Fibroblast of mammary gland (primary cell): ENCODE results near the gene MRPL34.

Experiments
- DNase-seq: peaks from one replicate; pipeline ENCODE4 v3.0.0-alpha.2; 2010; ENCODE audit warnings: low read depth
- H3K4me3 ChIP-seq: 2 replicates; pipeline ENCODE4 v1.5.1; 2011; ENCODE audit warnings: low read depth, mild to moderate bottlenecking, low read length, moderate library complexity; ENCODE audit not compliant: control insufficient read depth
- TF ChIP-seq, protein P1 (sequence below): conservative IDR thresholded peaks from 2 replicates; pipeline ENCODE4 v1.5.1; 2011; ENCODE audit warnings: low read depth, low read length, inconsistent platforms; ENCODE audit not compliant: control insufficient read depth, insufficient read depth

Gene MRPL34

DNA sequence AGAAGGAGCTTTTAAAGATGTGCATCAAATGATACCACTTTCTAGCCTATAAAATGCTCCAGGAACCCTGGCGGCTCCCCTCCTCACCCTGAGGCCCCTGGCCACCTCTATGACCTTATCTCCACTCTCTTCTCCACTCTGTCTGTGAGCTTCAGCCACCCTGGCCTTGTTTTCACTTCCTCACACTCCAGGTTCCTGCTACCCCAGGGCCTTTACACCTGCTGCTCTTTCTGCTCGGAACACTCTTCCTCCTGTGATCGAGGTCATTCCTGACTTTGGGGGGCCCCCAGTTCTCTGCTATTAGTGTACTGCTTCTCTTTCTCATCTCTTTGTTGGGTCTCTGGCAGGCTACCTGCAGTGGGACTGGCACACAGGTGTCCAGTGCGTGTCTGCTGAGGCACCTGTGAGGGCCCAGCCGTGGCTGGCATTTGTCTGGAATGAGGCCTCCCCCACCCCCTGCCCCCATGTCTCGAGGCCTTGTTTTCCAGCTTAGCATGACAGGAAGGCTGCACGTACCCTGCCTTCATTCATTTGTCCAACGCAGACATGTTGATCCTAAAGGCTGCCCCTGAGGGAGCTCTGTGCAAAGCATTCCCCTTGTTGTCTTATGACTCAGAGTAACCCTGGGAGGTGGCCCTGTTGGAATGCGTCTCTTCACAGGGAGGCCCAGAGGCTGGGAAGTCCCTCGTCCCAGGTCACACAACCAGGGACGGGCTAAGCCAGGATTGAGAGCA, 6.0 kb downstream of the MRPL34 start:
- no peak overlapping the region for H3K4me3 ChIP-seq
- TF ChIP-seq, protein P1, sequence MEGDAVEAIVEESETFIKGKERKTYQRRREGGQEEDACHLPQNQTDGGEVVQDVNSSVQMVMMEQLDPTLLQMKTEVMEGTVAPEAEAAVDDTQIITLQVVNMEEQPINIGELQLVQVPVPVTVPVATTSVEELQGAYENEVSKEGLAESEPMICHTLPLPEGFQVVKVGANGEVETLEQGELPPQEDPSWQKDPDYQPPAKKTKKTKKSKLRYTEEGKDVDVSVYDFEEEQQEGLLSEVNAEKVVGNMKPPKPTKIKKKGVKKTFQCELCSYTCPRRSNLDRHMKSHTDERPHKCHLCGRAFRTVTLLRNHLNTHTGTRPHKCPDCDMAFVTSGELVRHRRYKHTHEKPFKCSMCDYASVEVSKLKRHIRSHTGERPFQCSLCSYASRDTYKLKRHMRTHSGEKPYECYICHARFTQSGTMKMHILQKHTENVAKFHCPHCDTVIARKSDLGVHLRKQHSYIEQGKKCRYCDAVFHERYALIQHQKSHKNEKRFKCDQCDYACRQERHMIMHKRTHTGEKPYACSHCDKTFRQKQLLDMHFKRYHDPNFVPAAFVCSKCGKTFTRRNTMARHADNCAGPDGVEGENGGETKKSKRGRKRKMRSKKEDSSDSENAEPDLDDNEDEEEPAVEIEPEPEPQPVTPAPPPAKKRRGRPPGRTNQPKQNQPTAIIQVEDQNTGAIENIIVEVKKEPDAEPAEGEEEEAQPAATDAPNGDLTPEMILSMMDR, result no peak
- DNase-seq, result peak; percentile 66

DNA sequence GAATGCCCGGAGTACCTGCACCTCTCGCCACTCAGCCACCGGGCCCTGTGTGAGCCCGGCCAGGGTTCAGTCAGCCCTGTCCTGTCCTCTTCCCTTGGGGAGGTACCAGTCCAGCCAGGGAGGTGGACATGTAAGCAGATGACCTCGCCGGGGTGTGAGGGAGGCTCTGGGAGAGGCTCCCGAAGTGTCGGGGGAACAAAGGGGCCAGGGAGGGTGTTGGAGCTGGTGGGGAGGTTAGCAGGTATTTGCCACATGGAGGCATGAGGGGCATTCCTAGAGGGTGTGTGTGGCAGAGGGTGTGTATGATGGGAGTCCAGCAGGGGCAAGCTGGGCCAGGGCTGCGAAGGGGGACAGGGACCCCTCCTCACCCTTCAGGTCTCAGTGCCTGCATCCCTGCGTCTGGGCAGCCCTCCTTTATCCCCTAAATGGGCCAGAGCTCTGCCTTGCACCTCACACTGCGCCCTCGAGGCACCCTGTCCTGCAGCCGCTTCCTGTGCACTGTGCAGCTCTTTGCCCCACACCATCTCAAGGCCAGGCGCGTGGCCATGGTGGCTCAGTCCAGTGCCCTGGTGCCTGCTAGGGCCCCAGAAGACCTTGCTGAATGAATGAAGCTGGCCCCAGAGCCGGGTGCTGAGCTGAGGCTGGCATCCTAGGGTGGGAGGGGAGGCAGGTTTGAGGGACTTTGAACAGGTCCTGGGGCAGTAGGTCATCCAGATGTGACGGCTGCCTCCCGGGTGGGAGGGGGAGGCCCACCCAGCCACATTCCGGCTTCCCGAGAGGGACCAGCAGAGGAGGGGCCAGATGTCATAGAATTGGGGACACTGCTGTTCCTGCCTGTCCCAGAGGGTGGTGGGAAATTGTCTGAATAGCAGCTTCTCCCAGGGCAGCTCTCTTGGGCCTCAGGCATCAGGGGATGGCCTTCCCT, 6.8 kb downstream of the MRPL34 start:
- no peak overlapping the region for H3K4me3 ChIP-seq

GRCh38 chr19:17314007-17314593, 8.4 kb downstream of the MRPL34 start:
- DNase-seq, result no peak
- no peak overlapping the region for H3K4me3 ChIP-seq
- TF ChIP-seq, protein P1, result no peak

More for the DNA sequence above, 6.8 kb downstream of the MRPL34 start:
- TF ChIP-seq, protein P1, result no peak
- DNase-seq, result no peak

- TF ChIP-seq, protein P1, result no peak
Measured at GRCh38 chr19:17318966-17319365, 13.3 kb downstream of the MRPL34 start.

GRCh38 chr19:17319473-17320238, 14.0 kb downstream of the MRPL34 start:
- no peak for DNase-seq
- no peak overlapping the region for H3K4me3 ChIP-seq
- TF ChIP-seq, protein P1, result no peak

More at GRCh38 chr19:17318966-17319365, 13.3 kb downstream of the MRPL34 start:
- H3K4me3 ChIP-seq, result no peak overlapping the region
- no peak for DNase-seq

DNA sequence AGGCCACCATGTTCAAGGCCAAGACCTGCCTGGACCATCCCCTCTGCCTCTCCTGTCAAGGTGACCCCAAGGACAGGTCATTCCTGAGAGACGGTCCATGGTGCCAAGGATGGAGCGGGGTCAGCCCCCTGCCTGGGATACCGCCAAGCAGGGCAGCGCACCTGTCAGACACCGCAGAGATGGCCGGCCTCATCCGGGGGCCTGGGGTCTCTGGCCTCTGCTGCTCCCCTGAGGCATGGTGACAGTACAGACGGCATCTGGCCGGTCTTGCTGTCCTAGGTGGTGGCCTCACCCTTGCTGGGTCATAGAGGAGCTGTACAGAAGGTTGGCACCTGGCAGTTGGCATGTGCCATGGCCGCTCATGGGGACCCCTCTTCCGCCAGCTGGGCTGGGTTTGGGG, 14.8 kb downstream of the MRPL34 start:
- no peak overlapping the region for H3K4me3 ChIP-seq
- DNase-seq, result no peak
- TF ChIP-seq, protein P1, result no peak
